Spleen (tissue), 7 donors: Measurements from ENCODE around the gene PLCB3.

ENCODE experiments used
- POLR2A ChIP-seq, 3 donors: fragments of 450-650 bp; IDR thresholded peaks; one replicate each; pipeline ENCODE4 v1.5.1; 2017; ENCODE audit warnings: antibody characterized with exemption in 3 of 3, mild to moderate bottlenecking in 1 of 3
- POLR2AphosphoS5 ChIP-seq, 3 donors: sonication (generic); formaldehyde crosslinking; IDR thresholded peaks; one replicate each; pipeline ENCODE4 v1.5.1; 2017; ENCODE audit warnings: antibody characterized with exemption in 3 of 3
- TF ChIP-seq, protein P1 (sequence below), 11 experiments: fragments of 200-600 bp in 7 of 11; fragments of 450-650 bp in 4 of 11; sonication (generic) in 4 of 11; IDR thresholded peaks in 8 of 11; conservative IDR thresholded peaks in 3 of 11; 1 replicate in 7 of 11; 2 replicates in 4 of 11; pipeline versions ENCODE4 v1.4.0 to v1.8.0; 2016 to 2021; ENCODE audit warnings: antibody characterized with exemption in 11 of 11, inconsistent platforms in 4 of 11, mild to moderate bottlenecking in 1 of 11
- donor health status: DM: no; HTN: no; CAD: no; lungs with moderate emphysema.
- donor health status: DM: no; HTN: no; CAD: no.
- donor health status: DM: no; HTN: no; CAD: no.

DNA sequence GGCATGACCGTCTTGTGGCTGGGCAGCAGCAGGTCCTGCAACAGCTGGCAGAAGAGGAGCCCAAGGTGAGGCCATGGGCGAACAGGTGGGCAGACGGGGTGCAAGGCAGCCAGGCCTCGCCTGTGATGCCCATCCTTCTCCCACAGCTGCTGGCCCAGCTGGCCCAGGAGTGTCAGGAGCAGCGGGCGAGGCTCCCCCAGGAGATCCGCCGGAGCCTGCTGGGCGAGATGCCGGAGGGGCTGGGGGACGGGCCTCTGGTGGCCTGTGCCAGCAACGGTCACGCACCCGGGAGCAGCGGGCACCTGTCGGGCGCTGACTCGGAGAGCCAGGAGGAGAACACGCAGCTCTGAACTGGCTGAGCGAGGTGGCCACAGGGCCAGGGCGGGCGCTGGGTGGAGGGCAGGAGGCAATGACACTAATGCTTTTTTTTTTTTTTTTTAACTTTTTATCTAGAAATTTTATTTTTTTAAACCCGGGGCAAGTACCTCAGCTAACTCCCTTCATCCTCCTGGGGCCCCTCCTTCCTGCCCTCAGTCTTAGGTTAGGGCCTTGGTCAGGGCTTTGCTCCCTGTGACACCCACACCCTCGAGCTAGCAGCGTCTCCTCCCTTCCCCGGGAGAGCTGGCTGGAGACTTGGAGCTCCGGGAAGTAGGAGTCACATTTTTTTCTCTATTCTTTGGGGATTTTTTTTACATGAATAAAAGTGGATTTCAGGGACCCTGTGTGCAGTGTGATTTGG lies 16.0 kb downstream of the PLCB3 start:
- TF ChIP-seq, protein P1, sequence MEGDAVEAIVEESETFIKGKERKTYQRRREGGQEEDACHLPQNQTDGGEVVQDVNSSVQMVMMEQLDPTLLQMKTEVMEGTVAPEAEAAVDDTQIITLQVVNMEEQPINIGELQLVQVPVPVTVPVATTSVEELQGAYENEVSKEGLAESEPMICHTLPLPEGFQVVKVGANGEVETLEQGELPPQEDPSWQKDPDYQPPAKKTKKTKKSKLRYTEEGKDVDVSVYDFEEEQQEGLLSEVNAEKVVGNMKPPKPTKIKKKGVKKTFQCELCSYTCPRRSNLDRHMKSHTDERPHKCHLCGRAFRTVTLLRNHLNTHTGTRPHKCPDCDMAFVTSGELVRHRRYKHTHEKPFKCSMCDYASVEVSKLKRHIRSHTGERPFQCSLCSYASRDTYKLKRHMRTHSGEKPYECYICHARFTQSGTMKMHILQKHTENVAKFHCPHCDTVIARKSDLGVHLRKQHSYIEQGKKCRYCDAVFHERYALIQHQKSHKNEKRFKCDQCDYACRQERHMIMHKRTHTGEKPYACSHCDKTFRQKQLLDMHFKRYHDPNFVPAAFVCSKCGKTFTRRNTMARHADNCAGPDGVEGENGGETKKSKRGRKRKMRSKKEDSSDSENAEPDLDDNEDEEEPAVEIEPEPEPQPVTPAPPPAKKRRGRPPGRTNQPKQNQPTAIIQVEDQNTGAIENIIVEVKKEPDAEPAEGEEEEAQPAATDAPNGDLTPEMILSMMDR (IDR thresholded peaks at IDR 0.05 in 8 of 11, conservative IDR thresholded peaks at IDR 0.05 in 3 of 11): no peak
- TF ChIP-seq POLR2A (IDR thresholded peaks at IDR 0.05) (no peak), POLR2AphosphoS5 (IDR thresholded peaks at IDR 0.05) (peak in 1 of 3 donors; percentile 47)
